Stimulated activated naive CD8-positive, alpha-beta T cell treated with anti-CD3 and anti-CD28 coated beads, Interleukin-15, Interleukin-2, amounts not matched to agents 100 U/mL and 50 U/mL, for 24 hours (primary cell): ENCODE measurements around the gene TCF4.

Experiments
- ATAC-seq: fragments of 150-1000 bp; cut with Tn5 transposase; one replicate; pipeline ENCODE4 v1.10.0; 2021
- DNase-seq: peaks from one replicate; pipeline ENCODE4 v3.0.0; 2021

TCF4 gene

GRCh38 chr18:55407191-55407590 lies 180.8 kb downstream of the TCF4 start:
- DNase-seq (no peak), ATAC-seq (no peak)

DNA sequence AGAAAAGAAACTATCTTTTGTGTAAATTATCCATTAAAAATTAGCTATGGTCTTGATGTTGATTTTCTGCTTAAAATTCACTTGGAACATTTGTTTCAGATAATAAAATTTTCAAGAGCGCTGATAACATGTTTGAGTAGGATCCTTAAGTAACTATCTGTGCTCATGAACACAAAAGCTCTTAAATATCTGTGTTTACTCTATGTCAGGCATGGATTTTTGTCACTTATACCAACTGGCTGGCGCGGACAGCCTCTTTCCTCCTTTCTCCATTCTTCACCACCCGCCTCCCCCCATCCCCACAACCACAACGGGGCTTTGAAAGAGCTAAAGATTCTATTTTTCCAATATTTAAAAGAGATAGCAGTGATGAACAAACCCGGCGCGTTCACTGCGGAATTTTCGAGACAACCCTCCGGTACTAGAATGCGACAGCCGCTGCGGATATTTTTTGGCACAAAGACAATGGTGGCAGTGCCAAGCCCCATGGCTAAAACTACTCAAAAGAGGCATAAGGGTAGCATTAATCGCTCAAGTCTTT lies 181.5 kb downstream of the TCF4 start:
- no peak for DNase-seq
- no peak for ATAC-seq

DNA sequence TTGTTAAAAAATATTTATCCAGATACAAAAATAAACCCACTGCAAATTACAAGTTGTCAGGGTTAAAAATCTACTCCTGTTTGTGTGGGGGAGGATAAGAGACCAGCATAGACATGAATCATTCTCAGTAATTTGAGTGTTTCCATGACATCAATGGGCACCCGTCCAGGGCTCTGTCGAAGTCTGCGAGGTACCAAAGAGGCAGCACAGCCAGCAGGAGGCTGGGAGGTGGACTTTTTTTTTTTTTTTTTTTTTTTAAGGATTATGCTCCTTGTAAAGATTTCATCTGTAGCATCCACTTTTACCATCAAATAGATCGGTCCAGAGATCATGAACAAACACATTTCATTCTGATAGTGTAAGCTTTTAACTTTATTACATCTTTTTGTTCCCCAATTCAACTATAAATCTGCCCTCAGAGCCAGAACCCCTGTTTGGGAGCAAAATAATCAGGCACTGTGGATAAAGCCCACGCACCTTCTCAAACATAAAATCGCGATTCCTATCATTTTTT lies 182.0 kb downstream of the TCF4 start:
- DNase-seq (no peak), ATAC-seq (no peak)

- DNase-seq: no peak
- ATAC-seq: no peak
Observed at GRCh38 chr18:55405475-55405874, 182.5 kb downstream of the TCF4 start.

DNA sequence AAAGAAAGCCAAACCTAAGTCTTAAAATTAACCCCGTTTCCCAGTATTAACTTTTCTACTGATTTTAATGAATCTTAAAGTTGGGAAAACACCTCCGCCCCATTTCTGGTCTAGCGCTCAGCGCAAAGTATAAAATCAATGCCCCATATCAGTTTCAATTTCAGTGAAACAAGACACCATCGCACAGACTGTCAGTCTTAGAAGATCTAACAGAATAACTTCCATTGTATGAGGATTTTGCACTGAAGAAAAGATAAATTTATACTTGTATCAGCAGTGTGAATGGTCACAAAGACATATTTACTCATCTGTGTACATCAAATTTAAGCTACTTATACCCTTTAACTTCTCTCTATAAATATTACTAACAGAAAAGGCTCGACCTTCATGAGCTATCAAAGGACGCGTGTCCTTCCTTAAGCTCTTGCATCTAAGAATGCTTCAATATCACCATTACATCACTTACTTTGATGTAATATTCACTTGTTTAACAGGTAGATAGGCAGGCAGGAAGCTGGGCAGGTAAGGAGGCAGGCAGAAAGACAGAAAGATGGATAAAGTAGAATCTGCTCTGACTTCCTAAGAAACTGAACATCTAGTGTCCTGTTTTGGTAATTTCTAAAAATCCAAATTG lies 183.0 kb downstream of the TCF4 start:
- no peak for DNase-seq
- ATAC-seq: no peak

- DNase-seq: no peak
- ATAC-seq: no peak
Observed at GRCh38 chr18:55404136-55404830, 183.7 kb downstream of the TCF4 start.

- ATAC-seq: no peak
- no peak for DNase-seq
Observed at GRCh38 chr18:55403421-55403949, 184.5 kb downstream of the TCF4 start.

DNA sequence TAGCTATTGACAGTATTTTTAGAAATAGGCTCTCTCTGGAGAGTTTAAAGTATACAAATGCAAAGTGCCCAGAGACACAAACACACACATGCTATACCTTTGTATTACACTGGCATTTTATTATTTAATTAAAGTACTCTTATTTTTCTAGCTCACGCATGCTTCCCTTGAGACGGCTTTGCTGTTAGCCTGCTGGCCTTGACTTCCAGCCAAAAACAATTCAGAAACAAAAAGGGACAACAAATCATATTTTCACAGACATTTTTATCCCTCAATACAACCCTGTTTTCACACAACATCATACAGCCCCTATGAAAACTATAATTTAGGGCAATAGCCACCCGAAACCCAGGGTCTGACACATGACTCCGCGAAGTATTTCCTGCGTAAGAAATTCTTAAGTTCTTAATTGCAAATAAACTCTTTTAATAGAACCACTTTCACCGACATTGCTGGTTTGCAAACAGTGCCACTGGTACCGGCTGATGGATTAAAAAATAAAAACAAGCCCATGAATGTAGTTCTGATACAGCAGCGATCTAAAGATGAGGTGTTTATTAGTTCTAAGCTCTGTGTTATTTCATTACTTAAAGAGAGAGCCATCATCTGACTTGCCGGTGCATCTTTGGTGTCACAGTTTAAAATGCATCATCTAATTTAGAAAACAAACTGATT lies 185.1 kb downstream of the TCF4 start:
- DNase-seq (no peak), ATAC-seq (no peak)

GRCh38 chr18:55401638-55402191 lies 186.3 kb downstream of the TCF4 start:
- no peak for DNase-seq
- no peak for ATAC-seq

DNA sequence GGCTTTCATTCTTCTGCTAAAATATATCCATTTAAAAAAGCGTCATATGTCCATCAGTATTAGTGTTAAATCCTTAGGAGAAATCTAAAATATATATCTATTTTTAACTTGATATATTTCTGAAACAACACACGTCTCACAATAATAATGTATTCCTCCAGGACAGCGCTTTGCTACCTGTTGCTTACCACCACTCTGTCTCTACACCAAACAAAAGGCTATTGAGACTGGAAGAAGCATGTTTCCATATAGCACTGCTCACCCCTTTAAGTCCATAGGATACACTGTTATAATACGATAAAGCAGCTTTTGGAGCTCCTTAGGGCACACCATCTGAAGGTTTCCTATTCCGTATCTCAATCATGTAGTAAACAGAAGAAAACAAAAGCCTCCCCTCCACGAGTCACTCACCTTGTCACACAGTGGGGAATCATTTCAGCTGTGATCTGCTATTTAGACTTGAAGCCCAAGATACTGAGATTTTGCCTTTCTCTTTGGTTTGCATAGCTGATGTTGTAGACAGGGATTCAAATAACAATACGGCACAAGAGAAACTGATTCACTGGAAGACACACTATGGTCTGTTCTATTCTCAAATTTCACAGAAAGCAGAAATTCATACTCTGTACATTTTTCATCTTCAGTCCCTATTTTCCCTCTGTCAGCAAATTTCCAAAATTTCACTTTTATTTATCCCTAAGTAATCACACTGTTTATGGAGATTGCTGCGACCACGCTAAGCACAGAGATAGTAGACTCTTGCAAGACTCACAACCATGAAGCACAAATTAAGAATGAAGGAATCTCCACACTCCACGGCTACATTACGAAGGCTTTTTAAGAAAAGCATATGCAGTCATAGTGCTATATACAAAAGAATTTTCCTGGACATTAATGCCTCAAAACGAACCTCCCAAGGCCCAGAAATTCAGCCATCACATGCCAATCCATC lies 187.1 kb downstream of the TCF4 start:
- DNase-seq (no peak), ATAC-seq (no peak)

- DNase-seq: no peak
- ATAC-seq: no peak
Observed at GRCh38 chr18:55400081-55400480, 187.9 kb downstream of the TCF4 start.

- ATAC-seq (no peak), DNase-seq (no peak)
Observed at GRCh38 chr18:55398858-55399257, 189.1 kb downstream of the TCF4 start.

- ATAC-seq: no peak
- DNase-seq: no peak
Observed at GRCh38 chr18:55396979-55397378, 191.0 kb downstream of the TCF4 start.

DNA sequence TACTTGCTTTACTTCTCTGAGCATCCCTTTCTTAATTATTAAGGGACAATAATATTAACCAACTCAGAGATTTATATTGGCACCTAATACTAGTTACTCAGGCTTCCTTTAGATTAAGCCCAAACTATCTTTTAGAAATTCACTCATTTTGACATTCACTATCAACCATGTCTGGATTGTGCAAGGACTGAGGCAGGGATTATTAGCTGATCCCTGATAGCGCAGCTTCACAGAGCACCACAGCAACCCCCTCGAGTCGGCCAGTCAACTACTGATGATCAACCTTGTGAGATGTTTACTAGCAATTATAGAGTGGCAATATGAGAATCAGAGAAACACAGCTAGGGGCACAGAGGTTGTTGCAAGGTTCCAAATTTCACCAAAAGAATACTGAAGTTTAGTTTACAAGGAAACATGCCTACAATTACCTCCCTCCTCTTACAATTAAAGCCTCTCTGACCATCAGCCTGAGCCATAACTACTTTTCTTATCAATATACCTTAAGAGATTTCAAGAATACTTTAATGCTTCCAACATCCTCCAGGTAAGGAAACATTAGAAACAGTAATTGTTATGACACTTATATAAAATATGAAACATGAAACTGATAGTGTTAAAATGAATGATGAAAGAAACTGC lies 191.6 kb downstream of the TCF4 start:
- DNase-seq (no peak), ATAC-seq (no peak)

DNA sequence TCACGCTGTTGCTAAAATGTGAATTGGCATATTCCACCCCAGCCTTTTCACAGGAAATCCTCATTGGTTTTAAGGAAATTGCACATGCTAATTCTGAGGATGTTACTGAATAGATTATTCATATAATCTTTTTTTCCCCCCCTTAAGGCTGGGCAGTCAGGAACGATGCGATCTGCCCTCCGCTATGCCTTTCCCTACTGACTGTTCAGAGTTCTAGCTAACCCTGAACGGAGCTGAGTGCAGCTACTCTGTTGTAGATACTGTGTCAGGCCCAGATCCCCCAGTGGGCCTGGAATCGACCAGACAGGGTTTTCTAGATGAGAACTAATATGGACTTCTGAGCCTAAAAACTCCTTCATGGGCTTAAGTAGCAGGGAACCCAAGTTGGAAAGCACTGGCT lies 192.2 kb downstream of the TCF4 start:
- no peak for ATAC-seq
- DNase-seq: no peak

DNA sequence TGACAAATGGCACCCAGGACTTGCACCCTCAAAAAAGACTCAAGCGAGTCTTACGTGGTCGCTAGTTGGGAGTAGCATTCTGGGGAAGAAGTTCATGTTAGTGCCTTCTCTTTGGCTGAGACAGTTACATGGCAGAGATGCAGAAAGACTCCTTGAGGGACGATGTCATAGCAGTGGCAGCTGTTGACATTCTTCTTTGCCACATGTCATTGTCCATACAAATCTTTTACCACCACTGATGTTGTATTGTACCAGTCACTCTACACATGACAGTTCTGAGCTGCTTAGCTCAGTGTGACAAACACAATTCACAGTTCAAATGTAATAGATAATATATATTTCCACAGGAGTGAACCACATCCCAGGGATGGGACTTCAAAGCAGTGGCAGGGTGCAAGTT lies 197.1 kb downstream of the TCF4 start:
- ATAC-seq: no peak
- no peak for DNase-seq

GRCh38 chr18:55387139-55387984 lies 200.6 kb downstream of the TCF4 start:
- DNase-seq (no peak), ATAC-seq (no peak)

DNA sequence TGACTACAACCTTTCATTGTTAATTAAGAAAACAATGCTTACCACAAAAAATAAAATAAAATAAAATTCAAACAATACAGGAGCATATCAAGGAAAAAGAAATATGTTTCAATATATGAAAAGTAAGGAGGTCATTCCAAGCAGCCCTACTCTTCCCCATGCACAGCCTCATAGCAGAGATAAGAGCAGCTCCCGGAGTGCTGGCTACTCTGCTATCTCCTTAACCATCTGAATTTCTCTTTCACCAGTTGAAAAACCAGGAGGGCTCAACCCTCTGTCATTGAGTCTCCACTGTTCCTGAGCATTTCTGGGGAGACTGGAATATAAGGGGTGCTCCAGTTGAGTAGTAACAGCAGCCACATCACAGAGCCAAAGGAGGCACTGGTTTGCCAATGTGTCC lies 201.4 kb downstream of the TCF4 start:
- ATAC-seq (no peak), DNase-seq (no peak)

- DNase-seq (no peak), ATAC-seq (no peak)
Observed at GRCh38 chr18:55385770-55386169, 202.2 kb downstream of the TCF4 start.
